Lower lobe of right lung (tissue), 2 donors: Measurements from ENCODE around the gene NFE2L1. TPM values are rescaled to one million over a fixed set of nuclear protein-coding genes. Genes with fewer than 3 reads are reported as not detected.
"Not testable (repeated sequence)": the region's sequence is repeated elsewhere in the genome, so short reads cannot be mapped to it uniquely, and the experiment has no call there.

ENCODE experiments used
- ATAC-seq, 2 donors: fragments of 200-7000 bp; cut with Tn5 transposase; one replicate each; pipeline ENCODE4 v1.9.1; 2020 to 2022; ENCODE audit warnings: mild to moderate bottlenecking in 2 of 2, moderate library complexity in 2 of 2
- DNase-seq: peaks from one replicate; pipeline ENCODE4 v3.0.0-alpha.2; 2020
- H3K27ac ChIP-seq: fragments of 200-600 bp; one replicate; pipeline ENCODE4 v1.8.0; 2022
- H3K27me3 ChIP-seq: fragments of 200-600 bp; one replicate; pipeline ENCODE4 v1.8.0; 2022; ENCODE audit warnings: low read depth
- H3K36me3 ChIP-seq: fragments of 200-600 bp; one replicate; pipeline ENCODE4 v1.8.0; 2022; ENCODE audit warnings: mild to moderate bottlenecking
- H3K4me1 ChIP-seq: fragments of 200-600 bp; one replicate; pipeline ENCODE4 v1.8.0; 2022
- H3K4me3 ChIP-seq: fragments of 200-600 bp; one replicate; pipeline ENCODE4 v1.8.0; 2022; ENCODE audit warnings: mild to moderate bottlenecking
- H3K9me3 ChIP-seq: fragments of 200-600 bp; one replicate; pipeline ENCODE4 v1.8.0; 2022
- CTCF ChIP-seq: fragments of 200-600 bp; IDR thresholded peaks from one replicate; pipeline ENCODE4 v1.8.0; 2022; ENCODE audit warnings: antibody characterized with exemption, mild to moderate bottlenecking
- intact Hi-C: fragments of 100-400 bp; cut with DNase I; formaldehyde crosslinking; loops from one replicate; pipeline ENCODE4 v1.11.0; 2022
- total RNA-seq: library from RNA; stranded (reverse); fragmentation: NEBNext Ultra II Directional; extraction: Animal tissue kit (Norgen Biotek cat#: 25700); gene quantifications from one replicate; pipeline ENCODE4 v1.2.1, GENCODE V29; 2021
- donor health status: DM: no; HTN: yes; CAD: no; lungs with severe emphysema.

NFE2L1 gene
- total RNA-seq, 1 donor from 2014 or later = 162 TPM

GRCh38 chr17:48016112-48016511 lies 32.0 kb upstream of the NFE2L1 start:
- ATAC-seq (no peak), DNase-seq (peak; percentile 1)
- intact Hi-C loops = no loop called here
- H3K36me3 ChIP-seq = no peaks in the 10 kb centered on the region
- no peak overlapping the region for H3K27ac ChIP-seq
- peaks cover 11% of the 10 kb centered on the region for H3K4me1 ChIP-seq
- TF ChIP-seq CTCF = no peak
- no peaks in the 10 kb centered on the region for H3K9me3 ChIP-seq
- H3K4me3 ChIP-seq = no peak overlapping the region
- peaks cover 30% of the 10 kb centered on the region for H3K27me3 ChIP-seq

- H3K4me3 ChIP-seq, DNase-seq, H3K36me3 ChIP-seq, ATAC-seq, H3K9me3 ChIP-seq, H3K27ac ChIP-seq, H3K4me1 ChIP-seq, intact Hi-C loops: not testable (repeated sequence)
- H3K27me3 ChIP-seq = peaks cover 19% of the 10 kb centered on the region
Observed at GRCh38 chr17:48017817-48018158, 30.4 kb upstream of the NFE2L1 start.

- no peak overlapping the region for H3K4me3 ChIP-seq
- intact Hi-C loops = no loop called here
- no peak overlapping the region for H3K27ac ChIP-seq
- no peaks in the 10 kb centered on the region for H3K9me3 ChIP-seq
- H3K36me3 ChIP-seq = no peaks in the 10 kb centered on the region
- H3K27me3 ChIP-seq = peaks cover 6% of the 10 kb centered on the region
- DNase-seq (no peak), ATAC-seq (no peak)
- no peak for TF ChIP-seq CTCF
- H3K4me1 ChIP-seq = peaks cover 38% of the 10 kb centered on the region
Observed at GRCh38 chr17:48021934-48022333, 26.2 kb upstream of the NFE2L1 start.

GRCh38 chr17:48022901-48023300 lies 25.3 kb upstream of the NFE2L1 start:
- ATAC-seq (no peak), DNase-seq (no peak)
- Histone ChIP-seq H3K27me3 (peaks cover 6% of the 10 kb centered on the region), H3K4me3 (peak overlapping the region; percentile 53), H3K9me3 (no peaks in the 10 kb centered on the region), H3K4me1 (peaks cover 38% of the 10 kb centered on the region), H3K36me3 (no peaks in the 10 kb centered on the region), H3K27ac (no peak overlapping the region)
- TF ChIP-seq CTCF = no peak
- intact Hi-C loops = no loop called here

- Histone ChIP-seq H3K36me3 (no peaks in the 10 kb centered on the region), H3K9me3 (no peaks in the 10 kb centered on the region), H3K27ac (peak overlapping the region; percentile 88), H3K27me3 (peaks cover 6% of the 10 kb centered on the region), H3K4me1 (peaks cover 38% of the 10 kb centered on the region), H3K4me3 (peak overlapping the region; percentile 53)
- intact Hi-C loops = no loop called here
- TF ChIP-seq CTCF = peak; percentile 38
- ATAC-seq (peak; percentile 73 to 78), DNase-seq (peak; percentile 89)
Observed at GRCh38 chr17:48023400-48024148, 24.6 kb upstream of the NFE2L1 start.

GRCh38 chr17:48024149-48025039 lies 23.8 kb upstream of the NFE2L1 start:
- DNase-seq (peak; percentile 88), ATAC-seq (peak; percentile 58 to 71)
- Histone ChIP-seq H3K27ac (peak overlapping the region; percentile 88), H3K9me3 (no peaks in the 10 kb centered on the region), H3K36me3 (no peaks in the 10 kb centered on the region), H3K27me3 (peaks cover 6% of the 10 kb centered on the region), H3K4me3 (peak overlapping the region; percentile 53), H3K4me1 (peaks cover 38% of the 10 kb centered on the region)
- TF ChIP-seq CTCF = no peak
- intact Hi-C loops = loop anchor here (5.0 kb wide), 1 partner anchor 48 kb away; no protein-coding TSS in a partner anchor
